CD8-positive, alpha-beta memory T cell (primary cell): ENCODE data around the gene ZCCHC24. TPM values are rescaled to one million over a fixed set of nuclear protein-coding genes. Genes with fewer than 3 reads are reported as not detected.

ENCODE experiments used
- CTCF ChIA-PET: fragments of 350-600 bp; sonication (Branson Sonifier 250); formaldehyde crosslinking; loops from one replicate; lab custom pipeline; 2021; ENCODE audit warnings: antibody characterized with exemption; lab: Charles Lee
- POLR2A ChIA-PET: fragments of 350-600 bp; sonication (Branson Sonifier 250); formaldehyde crosslinking; loops from one replicate; lab custom pipeline; 2021; ENCODE audit warnings: antibody characterized with exemption; lab: Charles Lee
- DNase-seq, 5 donors: peaks; one replicate each; pipeline versions ENCODE4 v3.0.0 to v3.0.0-alpha.2; 2020 to 2022; ENCODE audit warnings: mixed read lengths in 1 of 5
- H3K27ac ChIP-seq: one replicate; pipeline ENCODE4 v1.7.0; 2013; ENCODE audit warnings: low read depth, mild to moderate bottlenecking, low read length, moderate library complexity
- H3K27me3 ChIP-seq: 2 replicates; pipeline ENCODE4 v1.7.0; 2013; ENCODE audit warnings: low read length, mild to moderate bottlenecking; ENCODE audit not compliant: insufficient read depth, poor library complexity, severe bottlenecking
- H3K36me3 ChIP-seq: 2 replicates; pipeline ENCODE4 v1.7.0; 2013; ENCODE audit warnings: mild to moderate bottlenecking, low read length, moderate library complexity; ENCODE audit not compliant: insufficient read depth
- H3K4me1 ChIP-seq: 2 replicates; pipeline ENCODE4 v1.7.0; 2013; ENCODE audit warnings: mild to moderate bottlenecking, low read length, moderate library complexity; ENCODE audit not compliant: insufficient read depth
- H3K4me3 ChIP-seq: 2 replicates; pipeline ENCODE4 v1.7.0; 2013; ENCODE audit warnings: mild to moderate bottlenecking, low read length
- H3K9me3 ChIP-seq: 2 replicates; pipeline ENCODE4 v1.7.0; 2013; ENCODE audit warnings: mild to moderate bottlenecking, low read length
- H3K27ac Mint-ChIP-seq, 8 donors: one replicate each; pipeline ENCODE4 v1.8.0; 2020 to 2021; ENCODE audit warnings: mixed read lengths in 8 of 8, mild to moderate bottlenecking in 6 of 8, inconsistent platforms in 3 of 8, moderate library complexity in 3 of 8
- H3K27me3 Mint-ChIP-seq, 2 donors: one replicate each; pipeline ENCODE4 v1.8.0; 2020 to 2021; ENCODE audit warnings: mixed read lengths in 2 of 2, mild to moderate bottlenecking in 1 of 2, moderate library complexity in 1 of 2
- H3K36me3 Mint-ChIP-seq, 3 donors: one replicate each; pipeline ENCODE4 v1.8.0; 2020 to 2021; ENCODE audit warnings: mixed read lengths in 3 of 3, inconsistent platforms in 1 of 3, mild to moderate bottlenecking in 1 of 3
- H3K4me1 Mint-ChIP-seq, 3 donors: one replicate each; pipeline ENCODE4 v1.8.0; 2020 to 2021; ENCODE audit warnings: mixed read lengths in 3 of 3, inconsistent platforms in 1 of 3, mild to moderate bottlenecking in 1 of 3
- H3K4me3 Mint-ChIP-seq, 7 donors: one replicate each; pipeline ENCODE4 v1.8.0; 2020 to 2021; ENCODE audit warnings: mixed read lengths in 7 of 7, mild to moderate bottlenecking in 6 of 7, moderate library complexity in 4 of 7, inconsistent platforms in 2 of 7
- H3K9me3 Mint-ChIP-seq, 5 donors: one replicate each; pipeline ENCODE4 v1.8.0; 2020 to 2022; ENCODE audit warnings: mixed read lengths in 5 of 5, mild to moderate bottlenecking in 3 of 5, moderate library complexity in 2 of 5, inconsistent platforms in 1 of 5
- polyA plus RNA-seq: library from polyadenylated mRNA; unstranded; fragments of 300-500 nt; fragmentation: Illumina TruSeq; gene quantifications from one replicate; pipeline ENCODE4 v1.2.3, GENCODE V29; 2021
- total RNA-seq, 2 experiments: library from RNA; stranded (reverse); gene quantifications; one replicate each; pipeline ENCODE4 v1.2.3, GENCODE V29; 2021

Gene ZCCHC24
- total and polyA plus RNA-seq, 3 experiments from 2014 or later, result 0.83 to 1.4 (median 1.00) TPM

GRCh38 chr10:79360499-79361342, 84.7 kb downstream of the ZCCHC24 start:
- POLR2A ChIA-PET, result interaction anchor here (1.2 kb wide), 1 partner anchor 12 kb away, joined by 3 read pairs; no protein-coding TSS in a partner anchor
- H3K4me1 ChIP-seq, result peaks cover 9% of the 10 kb centered on the region
- H3K36me3 Mint-ChIP-seq, result peaks cover 6 to 22% (median 9%) of the 10 kb centered on the region in 3 donors
- no peaks in the 10 kb centered on the region for H3K9me3 ChIP-seq
- H3K9me3 Mint-ChIP-seq, result peaks cover 0 to 9% (median 0%) of the 10 kb centered on the region in 5 donors
- H3K36me3 ChIP-seq, result no peaks in the 10 kb centered on the region
- no peak overlapping the region for H3K4me3 ChIP-seq
- peaks cover 0 to 1% of the 10 kb centered on the region in 2 donors for H3K27me3 Mint-ChIP-seq
- CTCF ChIA-PET, result interaction anchor here (1.9 to 2.4 kb wide), 2 partner anchors 12 to 14 kb away, joined by 4 to 9 read pairs; no protein-coding TSS in a partner anchor
- no peak for DNase-seq
- H3K27ac ChIP-seq, result no peak overlapping the region
- H3K4me1 Mint-ChIP-seq, result peaks cover 9 to 22% (median 20%) of the 10 kb centered on the region in 3 donors
- no peak overlapping the region for H3K27ac Mint-ChIP-seq
- no peak overlapping the region for H3K4me3 Mint-ChIP-seq
- H3K27me3 ChIP-seq, result no peaks in the 10 kb centered on the region

GRCh38 chr10:79359816-79360498, 85.5 kb downstream of the ZCCHC24 start:
- no peak for DNase-seq
- Mint-ChIP-seq H3K27me3 (peaks cover 0 to 1% of the 10 kb centered on the region in 2 donors), H3K4me1 (peaks cover 13 to 25% (median 24%) of the 10 kb centered on the region in 3 donors), H3K36me3 (peaks cover 11 to 29% (median 14%) of the 10 kb centered on the region in 3 donors), H3K27ac (no peak overlapping the region), H3K4me3 (no peak overlapping the region), H3K9me3 (peaks cover 0 to 9% (median 0%) of the 10 kb centered on the region in 5 donors)
- Histone ChIP-seq H3K27me3 (no peaks in the 10 kb centered on the region), H3K4me3 (no peak overlapping the region), H3K4me1 (peaks cover 9% of the 10 kb centered on the region), H3K36me3 (no peaks in the 10 kb centered on the region), H3K27ac (no peak overlapping the region), H3K9me3 (no peaks in the 10 kb centered on the region)
- ChIA-PET POLR2A (interaction anchor here (1.2 kb wide), 1 partner anchor 12 kb away, joined by 3 read pairs; no protein-coding TSS in a partner anchor), CTCF (interaction anchor here (1.9 to 2.4 kb wide), 2 partner anchors 12 to 15 kb away, joined by 4 to 9 read pairs; no protein-coding TSS in a partner anchor)

- ChIA-PET CTCF (interaction anchor here (0.9 to 1.9 kb wide), 3 partner anchors 10 to 42 kb away, joined by 4 to 5 read pairs (median 4); no protein-coding TSS in a partner anchor), POLR2A (interaction anchor here (0.8 kb wide), 1 partner anchor 12 kb away, joined by 4 read pairs; no protein-coding TSS in a partner anchor)
- peaks cover 9% of the 10 kb centered on the region for H3K4me1 ChIP-seq
- H3K9me3 ChIP-seq, result no peaks in the 10 kb centered on the region
- H3K36me3 ChIP-seq, result peaks cover 11% of the 10 kb centered on the region
- H3K9me3 Mint-ChIP-seq, result no peaks in the 10 kb centered on the region
- peaks cover 17 to 34% (median 31%) of the 10 kb centered on the region in 3 donors for H3K4me1 Mint-ChIP-seq
- H3K4me3 ChIP-seq, result no peak overlapping the region
- peaks cover 0 to 1% of the 10 kb centered on the region in 2 donors for H3K27me3 Mint-ChIP-seq
- H3K4me3 Mint-ChIP-seq, result no peak overlapping the region
- H3K27ac ChIP-seq, result no peak overlapping the region
- peak overlapping the region in 1 of 8 donors; percentile 51 for H3K27ac Mint-ChIP-seq
- no peaks in the 10 kb centered on the region for H3K27me3 ChIP-seq
- H3K36me3 Mint-ChIP-seq, result peaks cover 14 to 40% (median 18%) of the 10 kb centered on the region in 3 donors
- DNase-seq, result no peak
Measured at GRCh38 chr10:79358811-79359210, 86.6 kb downstream of the ZCCHC24 start.

GRCh38 chr10:79357180-79357579, 88.2 kb downstream of the ZCCHC24 start:
- DNase-seq, result no peak
- POLR2A ChIA-PET, result no interaction called here
- Histone ChIP-seq H3K36me3 (peaks cover 28% of the 10 kb centered on the region), H3K4me3 (no peak overlapping the region), H3K9me3 (no peaks in the 10 kb centered on the region), H3K27ac (no peak overlapping the region), H3K4me1 (peaks cover 9% of the 10 kb centered on the region), H3K27me3 (no peaks in the 10 kb centered on the region)
- Mint-ChIP-seq H3K9me3 (no peaks in the 10 kb centered on the region), H3K27ac (no peak overlapping the region), H3K36me3 (peaks cover 17 to 57% (median 28%) of the 10 kb centered on the region in 3 donors), H3K4me1 (peaks cover 22 to 46% (median 37%) of the 10 kb centered on the region in 3 donors), H3K27me3 (no peaks in the 10 kb centered on the region), H3K4me3 (no peak overlapping the region)
- CTCF ChIA-PET, result interaction anchor here (0.8 to 1.8 kb wide), 3 partner anchors 9 to 17 kb away, joined by 3 to 4 read pairs (median 4); no protein-coding TSS in a partner anchor

- Histone ChIP-seq H3K36me3 (peaks cover 36% of the 10 kb centered on the region), H3K27ac (no peak overlapping the region), H3K27me3 (no peaks in the 10 kb centered on the region), H3K9me3 (no peaks in the 10 kb centered on the region), H3K4me1 (no peaks in the 10 kb centered on the region), H3K4me3 (no peak overlapping the region)
- POLR2A ChIA-PET, result no interaction called here
- H3K4me3 Mint-ChIP-seq, result no peak overlapping the region
- peaks cover 15 to 36% (median 26%) of the 10 kb centered on the region in 3 donors for H3K4me1 Mint-ChIP-seq
- peaks cover 17 to 66% (median 28%) of the 10 kb centered on the region in 3 donors for H3K36me3 Mint-ChIP-seq
- peak overlapping the region in 1 of 8 donors; percentile 25 for H3K27ac Mint-ChIP-seq
- no peak for DNase-seq
- CTCF ChIA-PET, result interaction anchor here (1.7 kb wide), 1 partner anchor 8 kb away, joined by 4 read pairs; no protein-coding TSS in a partner anchor
- H3K9me3 Mint-ChIP-seq, result no peaks in the 10 kb centered on the region
- H3K27me3 Mint-ChIP-seq, result no peaks in the 10 kb centered on the region
Measured at GRCh38 chr10:79356104-79356503, 89.3 kb downstream of the ZCCHC24 start.

- Mint-ChIP-seq H3K4me1 (peaks cover 14 to 31% (median 20%) of the 10 kb centered on the region in 3 donors), H3K36me3 (peaks cover 17 to 71% (median 28%) of the 10 kb centered on the region in 3 donors), H3K27ac (no peak overlapping the region), H3K27me3 (no peaks in the 10 kb centered on the region), H3K4me3 (no peak overlapping the region), H3K9me3 (no peaks in the 10 kb centered on the region)
- Histone ChIP-seq H3K27ac (no peak overlapping the region), H3K36me3 (peaks cover 40% of the 10 kb centered on the region), H3K4me1 (no peaks in the 10 kb centered on the region), H3K9me3 (no peaks in the 10 kb centered on the region), H3K27me3 (no peaks in the 10 kb centered on the region), H3K4me3 (no peak overlapping the region)
- no peak for DNase-seq
- ChIA-PET CTCF (interaction anchor here (2.2 kb wide), 1 partner anchor 19 kb away, joined by 5 read pairs; no protein-coding TSS in a partner anchor), POLR2A (no interaction called here)
Measured at GRCh38 chr10:79355420-79356017, 89.9 kb downstream of the ZCCHC24 start.

- Histone ChIP-seq H3K36me3 (peaks cover 49% of the 10 kb centered on the region), H3K27ac (no peak overlapping the region), H3K9me3 (no peaks in the 10 kb centered on the region), H3K4me1 (peaks cover under 1% of the 10 kb centered on the region), H3K27me3 (no peaks in the 10 kb centered on the region), H3K4me3 (no peak overlapping the region)
- ChIA-PET CTCF (interaction anchor here (2.2 kb wide), 1 partner anchor 20 kb away, joined by 5 read pairs; no protein-coding TSS in a partner anchor), POLR2A (no interaction called here)
- H3K4me3 Mint-ChIP-seq, result peak overlapping the region in 1 of 7 donors; percentile 56
- peak overlapping the region in 2 of 8 donors; percentile 17 to 27 for H3K27ac Mint-ChIP-seq
- H3K36me3 Mint-ChIP-seq, result peaks cover 20 to 81% (median 31%) of the 10 kb centered on the region in 3 donors
- H3K4me1 Mint-ChIP-seq, result peaks cover 17 to 38% (median 26%) of the 10 kb centered on the region in 3 donors
- no peaks in the 10 kb centered on the region for H3K9me3 Mint-ChIP-seq
- no peaks in the 10 kb centered on the region for H3K27me3 Mint-ChIP-seq
- DNase-seq, result no peak
Measured at GRCh38 chr10:79354615-79355014, 90.8 kb downstream of the ZCCHC24 start.
